DND-41 (cell line): ENCODE results near the gene SGMS1.

Experiments
- ATAC-seq: fragments of 200-7000 bp; cut with Tn5 transposase; 3 replicates; pipeline ENCODE4 v1.9.1; 2021; ENCODE audit warnings: low read depth; ENCODE audit not compliant: insufficient read depth
- DNase-seq: peaks from one replicate; pipeline ENCODE4 v3.0.0-alpha.2; 2020
- H2AFZ ChIP-seq: 2 replicates; pipeline ENCODE4 v1.6.0; 2012; ENCODE audit warnings: low read depth, low read length
- H3K27ac ChIP-seq: 2 replicates; pipeline ENCODE4 v1.5.1; 2012; ENCODE audit warnings: low read length, inconsistent platforms
- H3K27me3 ChIP-seq: fragments of 200-600 bp; sonication (generic); 2 replicates; pipeline ENCODE4 v1.6.0; 2012; ENCODE audit warnings: low read length, mild to moderate bottlenecking, inconsistent platforms; ENCODE audit not compliant: insufficient read depth, poor library complexity
- H3K36me3 ChIP-seq: 2 replicates; pipeline ENCODE4 v1.5.1; 2012; ENCODE audit warnings: low read length, inconsistent platforms; ENCODE audit not compliant: insufficient read depth
- H3K4me1 ChIP-seq: 2 replicates; pipeline ENCODE4 v1.5.1; 2012; ENCODE audit warnings: mild to moderate bottlenecking, low read length; ENCODE audit not compliant: insufficient read depth
- H3K4me2 ChIP-seq: 2 replicates; pipeline ENCODE4 v1.6.0; 2012; ENCODE audit warnings: mild to moderate bottlenecking, moderate library complexity, low read length, inconsistent platforms; ENCODE audit not compliant: insufficient read depth
- H3K4me3 ChIP-seq, 2 experiments: fragments of 200-600 bp in 1 of 2; shearing (Covaris generic) in 1 of 2; 2 replicates each; pipeline ENCODE4 v1.5.1; 2012 to 2016; ENCODE audit warnings: inconsistent platforms in 2 of 2, low read length in 2 of 2, mild to moderate bottlenecking in 2 of 2, low read depth in 1 of 2, moderate library complexity in 1 of 2
- H3K79me2 ChIP-seq: 2 replicates; pipeline ENCODE4 v1.6.0; 2012; ENCODE audit warnings: low read length, inconsistent platforms; ENCODE audit not compliant: insufficient read depth
- H3K9ac ChIP-seq: 2 replicates; pipeline ENCODE4 v1.6.0; 2012; ENCODE audit warnings: low read depth, mild to moderate bottlenecking, inconsistent platforms, low read length, moderate library complexity
- H3K9me3 ChIP-seq: 2 replicates; pipeline ENCODE4 v1.5.1; 2012; ENCODE audit warnings: low read length, moderate library complexity, mild to moderate bottlenecking, inconsistent platforms; ENCODE audit not compliant: insufficient read depth, severe bottlenecking
- H4K20me1 ChIP-seq: 2 replicates; pipeline ENCODE4 v1.6.0; 2012; ENCODE audit warnings: low read length; ENCODE audit not compliant: insufficient read depth
- EZH2 ChIP-seq: IDR thresholded peaks from 3 replicates; pipeline ENCODE4 v1.6.1; 2012; ENCODE audit warnings: borderline replicate concordance, low read depth, mild to moderate bottlenecking, moderate library complexity, low read length, inconsistent platforms; ENCODE audit not compliant: severe bottlenecking
- TF ChIP-seq, protein P1 (sequence below): IDR thresholded peaks from 2 replicates; pipeline ENCODE4 v1.5.1; 2012; ENCODE audit warnings: borderline replicate concordance, low read length, moderate library complexity, mild to moderate bottlenecking; ENCODE audit not compliant: poor library complexity, severe bottlenecking; ENCODE audit errors: extremely low read depth

Gene SGMS1

DNA sequence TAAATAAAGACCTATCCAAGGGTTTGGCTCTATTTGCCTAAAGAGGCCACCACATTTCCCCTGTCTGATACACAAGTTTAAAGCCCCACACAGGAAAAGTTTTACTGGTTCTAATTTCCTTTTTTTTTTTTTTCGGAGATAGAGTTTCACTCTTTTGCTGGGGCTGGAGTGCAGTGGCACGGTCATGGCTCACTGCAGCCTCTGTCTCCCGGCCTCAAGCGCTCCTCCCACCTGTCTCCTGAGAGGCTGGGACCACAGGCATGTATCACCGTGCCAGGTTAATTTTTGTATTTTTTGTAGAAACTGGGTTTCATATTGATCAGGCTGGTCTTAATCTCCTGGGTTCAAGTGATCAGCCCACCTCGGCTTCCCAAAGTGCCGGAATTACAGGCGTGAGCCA is 319.1 kb downstream of the SGMS1 start:
- Histone ChIP-seq H3K36me3 (no peaks in the 10 kb centered on the region), H4K20me1 (no peaks in the 10 kb centered on the region), H3K9ac (no peak overlapping the region), H3K4me3 (no peak overlapping the region), H2AFZ (no peak overlapping the region), H3K27me3 (no peaks in the 10 kb centered on the region), H3K4me2 (no peak overlapping the region), H3K9me3 (no peaks in the 10 kb centered on the region), H3K4me1 (no peaks in the 10 kb centered on the region), H3K27ac (no peak overlapping the region), H3K79me2 (no peaks in the 10 kb centered on the region)
- no peak for DNase-seq
- ATAC-seq, result no peak
- TF ChIP-seq EZH2, result no peak
- TF ChIP-seq, protein P1, sequence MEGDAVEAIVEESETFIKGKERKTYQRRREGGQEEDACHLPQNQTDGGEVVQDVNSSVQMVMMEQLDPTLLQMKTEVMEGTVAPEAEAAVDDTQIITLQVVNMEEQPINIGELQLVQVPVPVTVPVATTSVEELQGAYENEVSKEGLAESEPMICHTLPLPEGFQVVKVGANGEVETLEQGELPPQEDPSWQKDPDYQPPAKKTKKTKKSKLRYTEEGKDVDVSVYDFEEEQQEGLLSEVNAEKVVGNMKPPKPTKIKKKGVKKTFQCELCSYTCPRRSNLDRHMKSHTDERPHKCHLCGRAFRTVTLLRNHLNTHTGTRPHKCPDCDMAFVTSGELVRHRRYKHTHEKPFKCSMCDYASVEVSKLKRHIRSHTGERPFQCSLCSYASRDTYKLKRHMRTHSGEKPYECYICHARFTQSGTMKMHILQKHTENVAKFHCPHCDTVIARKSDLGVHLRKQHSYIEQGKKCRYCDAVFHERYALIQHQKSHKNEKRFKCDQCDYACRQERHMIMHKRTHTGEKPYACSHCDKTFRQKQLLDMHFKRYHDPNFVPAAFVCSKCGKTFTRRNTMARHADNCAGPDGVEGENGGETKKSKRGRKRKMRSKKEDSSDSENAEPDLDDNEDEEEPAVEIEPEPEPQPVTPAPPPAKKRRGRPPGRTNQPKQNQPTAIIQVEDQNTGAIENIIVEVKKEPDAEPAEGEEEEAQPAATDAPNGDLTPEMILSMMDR, result no peak

DNA sequence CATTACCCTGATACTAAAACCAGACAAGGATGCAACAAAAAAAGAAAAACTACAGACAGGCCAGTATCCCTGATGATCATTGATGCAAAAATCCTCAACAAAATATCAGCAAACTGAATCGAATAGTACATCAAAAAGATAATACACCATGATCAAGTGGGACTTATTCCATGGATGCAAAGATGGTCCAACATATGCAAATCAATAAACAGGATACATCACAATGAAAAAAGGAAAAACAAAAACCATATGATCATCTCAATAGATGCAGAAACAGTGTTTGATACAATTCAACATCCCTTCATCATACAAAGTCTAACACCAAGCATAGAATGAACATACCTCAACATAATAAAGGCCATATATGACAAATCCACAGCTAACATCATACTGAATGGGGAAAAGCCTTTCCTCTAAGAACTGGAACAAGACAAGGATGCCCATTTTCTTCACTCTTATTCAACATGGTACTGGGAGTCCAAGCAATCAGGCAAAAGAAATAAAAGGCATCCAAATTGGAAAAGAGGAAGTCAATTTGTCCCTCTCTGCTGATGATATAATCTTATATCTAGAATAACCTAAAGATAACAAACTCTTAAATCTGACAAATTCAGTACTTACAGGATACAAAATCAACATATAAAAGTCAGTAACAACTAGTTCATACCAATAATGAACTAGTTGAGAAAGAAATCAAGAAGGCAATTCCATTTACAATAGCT is 323.6 kb downstream of the SGMS1 start:
- DNase-seq (no peak), ATAC-seq (no peak)
- Histone ChIP-seq H3K4me1 (no peaks in the 10 kb centered on the region), H3K36me3 (no peaks in the 10 kb centered on the region), H3K79me2 (no peaks in the 10 kb centered on the region), H3K27me3 (no peaks in the 10 kb centered on the region), H3K4me2 (no peak overlapping the region), H3K4me3 (no peak overlapping the region), H2AFZ (no peak overlapping the region), H3K9ac (no peak overlapping the region), H4K20me1 (no peaks in the 10 kb centered on the region), H3K27ac (no peak overlapping the region), H3K9me3 (no peaks in the 10 kb centered on the region)
- TF ChIP-seq, protein P1, result no peak

DNA sequence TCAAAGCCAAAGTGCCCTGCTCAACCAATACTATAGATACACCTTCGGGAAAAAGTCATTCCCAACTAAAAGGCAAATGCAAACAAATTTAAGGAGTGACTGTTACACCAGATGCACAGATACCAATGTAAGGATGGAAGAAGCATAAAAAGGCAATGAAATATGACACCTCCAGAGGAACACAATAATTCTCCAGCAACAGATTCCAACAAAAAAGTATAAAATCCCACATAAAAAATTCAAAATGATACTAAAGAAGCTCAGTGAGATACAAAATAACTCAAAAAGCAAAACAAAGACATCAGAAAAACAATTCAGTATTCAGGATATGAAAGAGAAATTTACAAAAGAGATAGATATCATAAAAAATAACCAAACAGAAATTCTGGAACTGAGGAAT is 328.4 kb downstream of the SGMS1 start:
- no peak overlapping the region for H3K4me3 ChIP-seq
- H3K79me2 ChIP-seq, result no peaks in the 10 kb centered on the region
- H3K9ac ChIP-seq, result no peak overlapping the region
- no peaks in the 10 kb centered on the region for H3K36me3 ChIP-seq
- H3K27me3 ChIP-seq, result no peaks in the 10 kb centered on the region
- TF ChIP-seq, protein P1, result no peak
- TF ChIP-seq EZH2, result no peak
- no peak overlapping the region for H2AFZ ChIP-seq
- no peaks in the 10 kb centered on the region for H3K4me1 ChIP-seq
- no peak for DNase-seq
- H3K27ac ChIP-seq, result no peak overlapping the region
- H3K9me3 ChIP-seq, result no peaks in the 10 kb centered on the region
- no peak for ATAC-seq
- no peaks in the 10 kb centered on the region for H4K20me1 ChIP-seq
- H3K4me2 ChIP-seq, result no peak overlapping the region

DNA sequence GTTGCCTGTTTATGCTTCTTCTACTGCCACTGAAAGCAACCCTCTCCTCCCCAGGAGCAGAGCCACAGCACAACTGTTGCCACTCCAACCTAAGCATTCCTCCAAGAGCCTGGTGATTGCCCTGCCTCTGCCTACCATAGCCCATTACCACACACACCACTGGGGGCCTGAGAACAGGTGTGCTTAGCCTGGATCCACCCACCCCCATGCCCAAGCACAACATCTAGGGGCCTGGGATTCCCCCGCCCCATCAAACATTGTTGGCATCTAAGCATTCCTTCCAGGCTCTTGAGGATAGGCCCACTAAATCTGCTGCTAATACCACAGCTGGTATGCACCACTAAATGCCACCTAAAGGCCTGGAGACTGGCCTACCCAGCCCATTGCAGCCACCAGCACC is 329.2 kb downstream of the SGMS1 start:
- H3K4me2 ChIP-seq, result no peak overlapping the region
- H3K79me2 ChIP-seq, result no peaks in the 10 kb centered on the region
- no peak for TF ChIP-seq EZH2
- TF ChIP-seq, protein P1, result no peak
- no peak overlapping the region for H3K4me3 ChIP-seq
- H3K4me1 ChIP-seq, result no peaks in the 10 kb centered on the region
- no peaks in the 10 kb centered on the region for H3K36me3 ChIP-seq
- DNase-seq (no peak), ATAC-seq (no peak)
- H3K9me3 ChIP-seq, result no peaks in the 10 kb centered on the region
- H2AFZ ChIP-seq, result no peak overlapping the region
- H3K9ac ChIP-seq, result no peak overlapping the region
- H3K27ac ChIP-seq, result no peak overlapping the region
- no peaks in the 10 kb centered on the region for H3K27me3 ChIP-seq
- H4K20me1 ChIP-seq, result no peaks in the 10 kb centered on the region
